Activated CD8-positive, alpha-beta memory T cell treated with anti-CD3 and anti-CD28 coated beads, Interleukin-2, amount 50 U/mL, for 24 hours (primary cell): ENCODE measurements around the gene HBZ.
"Not testable (repeated sequence)": the region's sequence is repeated elsewhere in the genome, so short reads cannot be mapped to it uniquely, and the experiment has no call there.

Experiments used
- DNase-seq: peaks from one replicate; pipeline ENCODE4 v3.0.0-alpha.2; 2020; ENCODE audit errors: extremely low read depth

The HBZ gene

DNA sequence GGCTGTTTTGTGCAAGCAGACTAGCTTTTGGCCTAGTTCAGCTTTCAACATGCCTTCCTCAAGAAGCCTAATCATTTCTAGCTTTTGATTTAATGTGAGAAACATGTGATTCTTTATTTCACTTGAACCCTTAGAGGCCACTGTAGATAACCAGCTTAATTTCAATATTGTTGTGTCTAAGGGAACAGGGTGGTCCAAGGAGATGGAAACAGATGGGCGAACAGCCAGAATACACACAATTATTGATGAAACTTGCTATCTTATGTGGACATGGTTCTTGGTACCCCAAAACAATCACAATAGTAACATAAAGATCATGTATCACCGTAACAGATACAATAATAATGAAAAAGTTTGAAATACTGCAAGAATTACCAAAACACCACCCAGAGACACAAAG, 18.7 kb upstream of the HBZ start:
- no peak for DNase-seq

DNA sequence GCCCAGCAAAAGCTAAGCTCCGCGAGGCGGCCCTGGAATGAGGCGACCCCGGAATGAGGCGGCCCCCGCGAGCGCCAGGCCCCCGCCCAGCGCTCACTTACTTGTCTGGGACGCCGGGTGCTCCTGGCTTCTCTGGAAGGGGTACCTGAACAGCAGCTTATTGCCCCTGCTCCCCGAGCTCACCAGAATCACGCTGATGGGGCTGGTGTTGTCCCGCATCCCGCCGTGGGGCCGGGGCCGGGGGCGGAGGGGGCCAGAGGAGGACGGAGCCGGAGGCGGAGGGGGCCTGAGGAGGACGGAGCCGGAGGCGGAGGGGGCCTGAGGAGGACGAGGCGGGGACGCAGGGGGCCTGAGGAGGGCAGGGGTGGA, 14.4 kb upstream of the HBZ start:
- no peak for DNase-seq

DNA sequence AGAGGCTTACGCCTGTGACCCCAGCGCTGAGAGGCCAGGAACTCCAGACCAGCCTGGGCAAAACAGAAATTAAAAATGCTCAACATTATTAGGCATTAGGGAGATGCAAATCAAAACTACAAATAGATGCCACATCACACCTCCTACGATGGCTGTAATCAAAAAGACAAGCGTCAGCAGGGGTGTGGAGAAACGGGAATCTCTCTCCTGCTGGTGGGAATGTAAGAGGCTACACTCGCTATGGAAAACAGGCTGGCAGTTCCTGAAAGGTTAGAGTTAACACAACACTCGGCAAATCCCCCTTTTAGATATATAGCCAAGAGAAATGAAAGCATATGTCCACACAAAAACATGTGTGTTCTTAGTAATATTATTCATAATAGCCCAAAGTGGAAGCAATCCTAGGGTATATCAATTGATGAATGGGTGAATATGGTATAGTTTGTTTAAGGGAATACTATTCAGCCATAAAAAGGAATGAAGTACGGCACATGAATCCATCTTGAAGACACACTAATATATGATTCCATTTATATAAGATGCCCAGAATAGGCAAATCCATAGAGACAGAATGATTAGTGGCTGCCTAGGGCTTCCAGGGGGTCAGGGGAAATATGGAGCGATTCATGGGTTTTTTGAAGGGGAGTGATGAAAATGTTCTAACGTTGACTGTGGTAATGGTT, 12.1 kb upstream of the HBZ start:
- DNase-seq: no peak

DNA sequence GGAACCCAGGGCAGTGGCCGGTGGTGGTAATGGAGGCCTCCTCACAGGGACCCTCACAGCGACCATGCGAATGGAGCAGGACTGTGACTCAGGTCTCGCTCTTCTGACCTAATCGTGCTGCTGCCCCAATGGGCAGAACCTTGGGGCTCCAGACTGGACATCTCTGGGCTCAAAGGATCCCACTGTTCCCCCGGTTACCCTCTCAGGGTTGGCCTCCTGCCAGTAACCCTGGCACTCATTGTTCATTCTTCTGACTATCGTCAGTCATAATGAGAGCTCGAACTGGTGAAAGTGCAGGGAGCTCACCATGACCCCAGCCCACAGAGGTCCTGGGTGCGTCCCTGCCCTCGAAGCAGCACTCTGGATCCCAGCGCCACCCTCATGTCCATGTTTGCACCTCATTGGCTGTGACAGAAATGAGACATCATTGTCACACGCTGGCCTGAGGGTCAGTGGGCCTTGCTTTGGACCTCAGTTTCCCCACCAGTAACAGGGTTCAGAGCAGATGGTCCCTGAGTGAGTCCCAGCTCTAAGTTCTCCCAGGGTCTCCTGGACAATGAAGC, 10.0 kb upstream of the HBZ start:
- DNase-seq: no peak

DNA sequence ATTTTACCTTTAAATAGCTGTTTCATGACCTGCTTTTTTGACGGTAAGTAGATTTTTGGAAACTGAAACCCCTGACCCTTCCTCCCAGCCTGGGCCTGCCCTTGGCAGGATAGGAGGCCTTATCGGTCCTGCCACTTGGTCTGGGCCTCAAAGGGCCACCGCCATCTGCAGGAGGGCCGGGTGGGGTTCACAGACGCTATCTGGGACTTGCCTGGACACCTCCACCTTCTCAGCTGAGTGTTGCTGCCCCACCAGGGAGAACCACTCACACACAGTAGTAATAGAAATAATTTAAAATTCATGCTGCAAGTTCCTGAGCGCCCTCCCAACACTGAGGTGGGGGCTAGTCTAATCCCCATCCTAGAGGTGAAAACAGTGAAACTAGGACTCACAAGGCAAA, 9.4 kb upstream of the HBZ start:
- DNase-seq: no peak

DNA sequence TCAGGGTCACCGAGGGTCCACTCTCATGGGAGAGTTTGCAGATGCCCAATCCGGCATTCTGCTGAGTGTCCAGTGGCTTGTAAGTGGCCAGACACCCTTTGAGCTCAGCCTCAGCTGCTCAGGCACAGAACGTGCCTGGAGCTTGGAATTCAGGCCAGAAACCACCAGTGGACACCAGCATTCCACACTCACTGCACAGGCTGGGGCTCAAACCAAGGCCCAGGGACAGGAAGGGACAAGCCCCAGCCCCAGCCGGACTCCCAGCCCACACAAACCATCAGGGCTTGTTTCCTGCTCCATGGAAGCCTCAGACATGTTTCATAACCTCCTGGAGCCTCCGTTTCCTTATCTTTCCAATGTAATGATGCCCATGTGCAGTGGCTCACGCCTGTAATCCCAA, 9.0 kb upstream of the HBZ start:
- DNase-seq: no peak

DNA sequence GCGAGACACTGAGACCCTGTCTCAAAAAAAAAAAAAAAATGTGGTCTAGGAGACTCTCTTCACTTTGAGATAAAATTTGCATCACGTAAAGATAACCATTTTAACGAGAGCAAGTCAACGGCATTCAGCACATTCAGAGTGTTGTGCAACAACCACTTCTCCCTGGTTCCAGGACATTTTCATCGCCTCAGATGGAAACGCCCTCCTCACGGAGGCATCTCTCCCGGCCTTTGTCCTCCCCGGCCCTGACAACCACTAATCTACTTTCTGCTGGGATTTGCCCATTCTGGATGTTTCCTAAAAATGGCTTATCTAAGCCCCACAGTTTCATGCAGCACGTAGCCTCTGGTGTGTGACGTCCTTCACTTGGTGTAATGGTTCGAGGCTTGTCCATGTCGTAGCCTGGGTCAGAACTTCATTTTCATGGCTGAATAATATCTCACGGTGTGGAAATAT, 7.6 kb upstream of the HBZ start:
- no peak for DNase-seq

DNA sequence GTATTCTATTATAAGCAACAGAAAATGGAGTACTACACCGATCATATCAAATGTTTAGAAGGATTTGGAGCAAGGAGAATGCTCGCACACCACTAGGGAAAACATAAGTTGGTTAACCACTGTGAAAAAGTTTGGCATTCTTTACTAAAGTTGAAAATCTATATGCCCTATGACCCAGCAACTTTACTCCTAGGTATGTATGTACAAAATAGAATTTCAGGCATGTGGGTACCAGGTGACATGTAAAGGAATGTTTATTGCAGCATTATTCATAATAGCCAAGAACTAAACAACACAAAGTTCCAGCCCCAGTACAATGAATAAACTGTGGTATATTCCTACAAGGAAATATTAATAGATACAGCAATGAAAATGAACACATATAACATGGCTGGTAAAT, 5.8 kb upstream of the HBZ start:
- no peak for DNase-seq

DNA sequence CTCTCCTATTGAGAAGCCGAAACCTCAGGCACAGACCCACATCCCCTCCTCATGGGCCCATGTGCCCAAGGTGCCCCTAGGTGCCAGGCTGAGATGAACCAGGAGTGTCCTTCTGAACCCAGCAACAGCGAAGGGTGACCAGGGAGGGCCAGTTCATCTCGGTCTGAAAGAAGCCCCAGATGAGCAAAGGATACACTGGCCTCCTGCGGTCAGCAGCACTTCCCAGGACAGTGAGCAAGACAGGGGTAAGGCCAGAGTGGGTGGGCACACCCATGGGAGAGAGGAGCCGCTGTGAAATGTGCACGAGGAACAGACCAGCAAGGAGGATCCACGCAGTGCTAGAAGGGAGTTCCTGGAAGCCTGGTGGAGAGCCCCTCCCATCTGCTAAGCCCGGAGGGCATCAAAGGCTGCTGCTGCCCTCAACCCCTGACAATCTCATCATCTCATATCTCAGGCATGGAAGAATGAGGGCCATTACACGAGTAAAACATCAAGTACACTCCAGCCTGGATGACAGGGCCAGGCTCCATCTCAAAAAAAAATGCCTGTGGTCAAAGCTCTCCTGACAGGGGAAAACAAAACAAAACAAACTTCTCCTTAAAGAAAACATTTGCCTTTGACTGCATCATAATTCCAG, 3.3 kb upstream of the HBZ start:
- no peak for DNase-seq

DNA sequence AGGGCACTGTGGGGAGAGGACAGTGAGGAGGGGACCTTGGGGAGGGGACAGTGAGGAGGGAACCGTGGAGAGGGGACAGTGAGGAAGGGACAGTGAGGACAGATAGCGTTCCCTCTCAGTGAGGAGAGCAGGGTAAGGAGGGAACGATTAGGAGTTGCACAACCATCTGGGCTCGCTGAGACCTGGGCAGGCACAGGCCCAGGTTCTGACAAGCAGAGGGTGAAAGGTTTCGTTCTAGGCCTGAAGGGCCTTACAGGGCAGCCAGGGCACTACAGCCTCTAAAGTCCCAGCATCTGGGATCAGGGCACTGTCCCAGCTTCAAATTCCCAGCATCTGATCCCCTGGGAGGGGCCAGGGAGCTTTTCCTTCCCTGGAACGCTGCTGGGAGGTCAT, 681 bp downstream of the HBZ start:
- DNase-seq: not testable (repeated sequence)

DNA sequence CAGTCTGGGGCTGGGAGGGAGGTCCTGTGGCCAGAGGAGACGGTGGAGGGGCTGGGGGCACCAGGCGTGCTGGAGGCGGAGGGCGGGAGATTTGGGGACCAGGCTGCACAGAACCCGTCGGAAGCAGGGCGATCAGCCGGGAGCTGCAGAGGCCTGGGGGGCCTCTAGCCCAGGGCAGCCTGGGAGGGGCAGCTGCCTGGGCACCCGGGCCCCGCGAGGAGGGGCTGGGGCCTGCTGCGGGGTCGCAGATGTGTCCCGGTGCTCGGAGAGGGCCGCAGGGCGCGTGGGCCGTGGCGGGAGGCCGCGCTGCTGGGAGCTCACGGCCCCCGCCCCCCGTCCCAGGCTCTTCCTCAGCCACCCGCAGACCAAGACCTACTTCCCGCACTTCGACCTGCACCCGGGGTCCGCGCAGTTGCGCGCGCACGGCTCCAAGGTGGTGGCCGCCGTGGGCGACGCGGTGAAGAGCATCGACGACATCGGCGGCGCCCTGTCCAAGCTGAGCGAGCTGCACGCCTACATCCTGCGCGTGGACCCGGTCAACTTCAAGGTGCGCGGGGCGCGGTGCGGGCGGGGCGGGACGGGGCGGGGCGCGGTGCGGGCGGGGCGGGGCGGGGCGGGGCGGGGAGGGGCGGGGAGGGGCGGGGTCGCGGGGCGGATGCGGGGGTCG, 1.2 kb downstream of the HBZ start:
- DNase-seq: not testable (repeated sequence)

DNA sequence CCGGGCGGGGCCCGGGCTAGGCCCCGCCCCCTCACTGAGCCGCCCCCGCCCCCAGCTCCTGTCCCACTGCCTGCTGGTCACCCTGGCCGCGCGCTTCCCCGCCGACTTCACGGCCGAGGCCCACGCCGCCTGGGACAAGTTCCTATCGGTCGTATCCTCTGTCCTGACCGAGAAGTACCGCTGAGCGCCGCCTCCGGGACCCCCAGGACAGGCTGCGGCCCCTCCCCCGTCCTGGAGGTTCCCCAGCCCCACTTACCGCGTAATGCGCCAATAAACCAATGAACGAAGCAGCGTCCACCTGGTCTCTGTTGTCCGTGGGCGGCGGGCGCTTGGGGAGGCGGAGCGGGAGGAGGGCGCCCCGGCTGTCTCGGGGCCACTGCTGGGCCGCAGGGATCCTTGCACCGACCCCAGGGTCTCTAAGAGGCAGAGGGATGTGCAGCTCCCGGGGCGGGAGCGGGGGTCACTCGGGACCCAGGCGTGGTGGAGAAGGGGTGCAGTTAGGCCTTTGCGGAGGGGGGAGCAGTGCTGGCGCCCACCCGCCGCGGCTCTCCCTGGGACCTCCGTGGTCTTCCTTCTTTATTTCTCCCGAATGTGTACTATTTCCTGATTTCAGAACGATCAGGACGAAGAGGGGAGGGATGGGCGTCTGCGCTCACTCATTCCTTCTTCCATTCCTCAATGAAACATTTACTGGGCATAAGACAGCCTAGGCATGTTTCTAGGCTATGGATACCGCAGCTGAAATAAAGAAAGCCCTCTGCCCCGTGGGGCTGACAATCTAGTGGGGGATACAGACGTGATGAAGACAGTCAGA, 2.0 kb downstream of the HBZ start:
- no peak for DNase-seq

DNA sequence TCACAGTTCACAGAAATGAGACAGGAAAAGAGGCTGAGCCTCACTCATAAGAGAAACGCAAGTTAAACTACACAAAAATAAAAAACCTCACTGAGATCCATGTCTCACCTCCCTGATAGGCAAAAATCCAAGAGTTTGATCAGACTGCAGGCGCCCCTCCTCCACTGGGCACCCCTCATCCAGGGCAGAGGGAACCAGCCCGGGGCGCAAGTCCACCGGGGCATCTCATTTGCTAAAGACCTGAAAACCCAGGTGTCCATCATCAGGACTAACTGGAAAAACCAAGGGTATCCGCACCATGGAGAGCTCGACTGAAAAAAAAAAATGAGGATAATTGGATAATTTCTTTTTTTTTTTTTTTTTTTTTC, 2.6 kb downstream of the HBZ start:
- DNase-seq: no peak

DNA sequence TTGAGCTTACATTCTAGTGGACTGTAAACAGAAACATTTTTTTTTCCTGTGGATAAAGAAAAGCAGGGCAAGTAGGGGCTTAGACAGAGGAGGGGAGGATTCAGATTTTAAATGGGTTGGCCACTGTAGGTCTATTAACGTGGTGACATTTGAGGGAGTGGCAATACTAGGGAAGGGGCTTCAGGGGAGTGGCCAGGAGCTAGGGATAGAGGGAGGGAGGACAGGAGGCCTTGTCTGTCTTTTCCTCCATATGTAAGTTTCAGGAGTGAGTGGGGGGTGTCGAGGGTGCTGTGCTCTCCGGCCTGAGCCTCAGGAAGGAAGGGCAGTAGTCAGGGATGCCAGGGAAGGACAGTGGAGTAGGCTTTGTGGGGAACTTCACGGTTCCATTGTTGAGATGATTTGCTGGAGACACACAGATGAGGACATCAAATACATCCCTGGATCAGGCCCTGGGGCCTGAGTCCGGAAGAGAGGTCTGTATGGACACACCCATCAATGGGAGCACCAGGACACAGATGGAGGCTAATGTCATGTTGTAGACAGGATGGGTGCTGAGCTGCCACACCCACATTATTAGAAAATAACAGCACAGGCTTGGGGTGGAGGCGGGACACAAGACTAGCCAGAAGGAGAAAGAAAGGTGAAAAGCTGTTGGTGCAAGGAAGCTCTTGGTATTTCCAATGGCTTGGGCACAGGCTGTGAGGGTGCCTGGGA, 6.8 kb downstream of the HBZ start:
- DNase-seq: no peak

DNA sequence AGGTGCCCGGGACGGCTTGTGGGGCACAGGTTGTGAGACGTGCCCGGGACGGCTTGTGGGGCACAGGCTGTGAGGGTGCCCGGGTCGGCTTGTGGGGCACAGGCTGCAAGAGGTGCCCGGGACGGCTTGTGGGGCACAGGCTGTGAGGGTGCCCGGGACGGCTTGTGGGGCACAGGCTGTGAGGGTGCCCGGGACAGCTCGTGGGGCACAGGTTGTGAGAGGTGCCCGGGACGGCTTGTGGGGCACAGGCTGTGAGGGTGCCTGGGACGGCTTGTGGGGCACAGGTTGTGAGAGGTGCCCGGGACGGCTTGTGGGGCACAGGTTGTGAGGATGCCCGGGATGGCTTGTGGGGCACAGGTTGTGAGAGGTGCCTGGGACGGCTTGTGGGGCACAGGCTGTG, 7.8 kb downstream of the HBZ start:
- not testable (repeated sequence) for DNase-seq

DNA sequence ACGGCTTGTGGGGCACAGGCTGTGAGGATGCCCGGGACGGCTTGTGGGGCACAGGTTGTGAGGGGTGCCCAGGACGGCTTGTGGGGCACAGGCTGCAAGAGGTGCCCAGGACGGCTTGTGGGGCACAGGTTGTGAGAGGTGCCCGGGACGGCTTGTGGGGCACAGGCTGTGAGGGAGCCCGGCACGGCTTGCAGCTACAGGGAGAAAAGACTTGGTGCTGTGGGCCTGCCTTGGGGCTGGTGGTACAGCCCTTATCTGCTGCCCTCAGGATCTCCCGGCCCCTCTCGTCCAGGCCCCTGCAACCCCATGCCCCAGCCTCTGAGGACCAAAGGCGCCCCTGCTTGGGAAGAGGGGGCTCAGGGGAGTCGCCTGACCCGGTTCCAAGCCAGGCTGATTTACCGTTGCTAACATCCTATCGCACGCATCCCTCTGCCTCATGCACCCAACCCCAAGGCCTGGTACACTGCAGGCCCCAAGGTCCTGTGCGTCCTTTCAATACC, 8.3 kb downstream of the HBZ start:
- no peak for DNase-seq

DNA sequence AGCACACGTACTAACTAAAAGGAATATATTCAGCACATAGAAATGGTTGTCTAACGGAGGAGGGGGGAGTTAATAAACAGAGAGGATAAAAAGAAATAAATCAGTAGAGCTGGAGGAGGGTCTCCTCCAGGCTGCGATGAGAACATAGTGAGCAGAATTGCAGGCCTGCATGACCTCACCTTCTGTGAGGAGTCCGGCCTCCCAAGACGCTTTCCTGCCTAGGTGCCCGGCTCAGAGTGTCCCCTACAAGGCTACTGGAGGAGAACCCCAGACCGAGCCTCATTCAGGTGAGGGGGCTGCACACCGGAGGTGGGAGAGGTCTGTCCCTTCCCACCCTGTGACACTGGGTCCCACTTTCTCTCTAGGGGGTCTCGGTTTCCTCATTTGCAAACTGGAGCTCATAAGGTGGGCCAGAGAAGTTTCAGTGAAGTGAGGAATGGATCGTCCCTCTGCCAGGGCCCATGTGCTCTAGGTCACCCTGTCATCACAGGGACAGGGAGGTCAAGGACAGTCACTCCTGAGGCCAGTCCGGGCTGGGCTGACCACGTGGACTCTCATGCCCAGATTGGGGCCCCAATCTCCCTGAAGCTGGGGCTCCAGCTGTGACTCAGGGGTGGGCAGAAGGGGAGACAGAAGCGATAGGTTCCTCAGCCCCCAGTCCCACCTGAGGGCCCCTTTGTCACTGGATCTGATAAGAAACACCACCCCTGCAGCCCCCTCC, 10.0 kb downstream of the HBZ start:
- no peak for DNase-seq

DNA sequence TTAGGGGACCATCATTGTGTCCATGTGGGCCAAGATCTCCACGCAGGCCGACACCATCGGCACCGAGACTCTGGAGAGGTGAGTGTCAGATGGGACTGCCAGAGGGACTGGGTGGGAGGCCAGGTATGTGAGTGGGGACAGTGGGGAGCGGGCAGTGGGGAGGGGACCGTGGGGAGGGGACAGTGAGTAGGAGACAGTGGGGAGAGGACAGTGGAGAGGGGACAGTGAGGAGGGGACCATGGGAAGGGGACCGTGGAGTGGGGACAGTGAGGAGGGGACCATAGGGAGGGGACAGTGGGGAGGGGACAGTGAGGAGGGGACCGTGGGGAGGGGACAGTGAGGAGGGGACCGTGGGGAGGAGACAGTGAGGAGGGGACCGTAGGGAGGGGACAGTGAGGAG, 10.7 kb downstream of the HBZ start:
- DNase-seq: not testable (repeated sequence)

DNA sequence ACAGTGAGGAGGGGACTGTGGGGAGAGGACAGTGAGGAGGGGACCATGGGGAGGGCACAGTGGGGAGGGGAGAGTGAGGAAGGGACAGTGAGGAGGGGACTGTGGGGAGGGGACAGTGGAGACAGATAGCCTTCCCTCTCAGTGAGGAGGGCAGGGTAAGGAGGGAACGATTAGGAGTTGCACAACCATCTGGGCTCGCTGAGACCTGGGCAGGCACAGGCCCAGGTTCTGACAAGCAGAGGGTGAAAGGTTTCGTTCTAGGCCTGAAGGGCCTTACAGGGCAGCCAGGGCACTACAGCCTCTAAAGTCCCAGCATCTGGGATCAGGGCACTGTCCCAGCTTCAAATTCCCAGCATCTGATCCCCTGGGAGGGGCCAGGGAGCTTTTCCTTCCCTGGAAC, 11.3 kb downstream of the HBZ start:
- not testable (repeated sequence) for DNase-seq

DNA sequence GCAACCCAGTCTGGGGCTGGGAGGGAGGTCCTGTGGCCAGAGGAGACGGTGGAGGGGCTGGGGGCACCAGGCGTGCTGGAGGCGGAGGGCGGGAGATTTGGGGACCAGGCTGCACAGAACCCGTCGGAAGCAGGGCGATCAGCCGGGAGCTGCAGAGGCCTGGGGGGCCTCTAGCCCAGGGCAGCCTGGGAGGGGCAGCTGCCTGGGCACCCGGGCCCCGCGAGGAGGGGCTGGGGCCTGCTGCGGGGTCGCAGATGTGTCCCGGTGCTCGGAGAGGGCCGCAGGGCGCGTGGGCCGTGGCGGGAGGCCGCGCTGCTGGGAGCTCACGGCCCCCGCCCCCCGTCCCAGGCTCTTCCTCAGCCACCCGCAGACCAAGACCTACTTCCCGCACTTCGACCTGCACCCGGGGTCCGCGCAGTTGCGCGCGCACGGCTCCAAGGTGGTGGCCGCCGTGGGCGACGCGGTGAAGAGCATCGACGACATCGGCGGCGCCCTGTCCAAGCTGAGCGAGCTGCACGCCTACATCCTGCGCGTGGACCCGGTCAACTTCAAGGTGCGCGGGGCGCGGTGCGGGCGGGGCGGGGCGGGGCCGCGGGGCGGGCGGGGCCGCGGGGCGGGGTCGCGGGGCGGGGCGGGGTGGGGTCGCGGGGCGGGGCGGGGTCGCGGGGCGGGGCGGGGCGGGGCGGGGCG, 11.8 kb downstream of the HBZ start:
- not testable (repeated sequence) for DNase-seq
